ENCODE data around the gene ERV3-1.

GRCh38 chr7:64990216-64990615, 16.3 kb downstream of the ERV3-1 start:
- TF ChIP-seq CTCF (IDR thresholded peaks at IDR 0.05) (no peak), ZFX (IDR thresholded peaks at IDR 0.05; ENCODE audit: borderline replicate concordance) (no peak)

Measured in 22Rv1 (cell line).